Colonic mucosa (tissue), 4 donors: ENCODE results near the gene SKIDA1. TPM values are rescaled to one million over a fixed set of nuclear protein-coding genes. Genes with fewer than 3 reads are reported as not detected.
A peak's percentile ranks its signal among the peaks of the same experiment; 100 is the strongest.

ENCODE experiments used
- DNase-seq: peaks from one replicate; pipeline ENCODE4 v3.0.0-alpha.2; 2020
- H3K27ac ChIP-seq: fragments of 200-600 bp; one replicate; pipeline ENCODE4 v1.8.0; 2021
- H3K27me3 ChIP-seq: fragments of 200-600 bp; one replicate; pipeline ENCODE4 v1.8.0; 2021
- H3K36me3 ChIP-seq: fragments of 200-600 bp; one replicate; pipeline ENCODE4 v1.8.0; 2021
- H3K4me1 ChIP-seq: fragments of 200-600 bp; one replicate; pipeline ENCODE4 v1.8.0; 2021; ENCODE audit warnings: mild to moderate bottlenecking
- H3K4me3 ChIP-seq: fragments of 200-600 bp; one replicate; pipeline ENCODE4 v1.8.0; 2021
- H3K9ac ChIP-seq, 2 donors: one replicate each; pipeline ENCODE4 v1.7.0; 2013; ENCODE audit warnings: control low read depth in 2 of 2, low read depth in 2 of 2, low read length in 2 of 2
- H3K9me3 ChIP-seq: fragments of 200-600 bp; one replicate; pipeline ENCODE4 v1.8.0; 2021
- intact Hi-C: fragments of 100-400 bp; cut with DNase I; formaldehyde crosslinking; loops from one replicate; pipeline ENCODE4 v1.14.1; 2022
- total RNA-seq, 2 donors: library from RNA; stranded (reverse); fragmentation: NEBNext Ultra II Directional in 1 of 2; extraction: Animal tissue kit (Norgen Biotek cat#: 25700) in 1 of 2; gene quantifications; one replicate each; pipeline ENCODE4 v1.2.1, GENCODE V29; 2021
- TF ChIP-seq, protein P1 (sequence below): fragments of 200-600 bp; IDR thresholded peaks from one replicate; pipeline ENCODE4 v1.8.0; 2022; ENCODE audit warnings: antibody characterized with exemption, mild to moderate bottlenecking
- donor health status: healthy.
- donor health status: DM: no; HTN: no; CAD: no.
- donor health status: DM: no; HTN: no; CAD: no.

Gene SKIDA1
- total RNA-seq, 2 donors from 2014 or later, result 0.10 to 0.45 TPM

DNA sequence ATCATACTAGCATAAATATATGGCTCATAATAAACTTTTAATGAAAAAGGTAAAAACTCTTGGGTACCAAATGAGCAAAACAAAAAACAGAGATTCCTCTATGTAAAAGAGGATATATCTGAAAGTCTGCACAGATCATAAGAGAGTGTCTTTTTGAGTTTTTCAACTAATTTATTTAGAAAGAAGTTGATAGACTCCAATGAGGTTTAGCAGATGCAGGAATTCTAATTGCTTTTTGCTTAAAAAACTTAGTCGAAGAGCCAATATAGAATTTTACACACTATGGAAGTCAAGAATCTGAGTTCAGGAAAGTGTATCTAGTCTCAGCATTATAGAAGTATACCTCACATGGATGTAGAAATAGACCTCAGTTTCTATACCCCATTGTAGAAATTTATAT, 5.2 kb upstream of the SKIDA1 start:
- Histone ChIP-seq H3K27me3 (peaks cover 5% of the 10 kb centered on the region), H3K36me3 (no peaks in the 10 kb centered on the region), H3K9ac (no peak overlapping the region), H3K9me3 (no peaks in the 10 kb centered on the region), H3K4me3 (no peak overlapping the region), H3K27ac (no peak overlapping the region), H3K4me1 (no peaks in the 10 kb centered on the region)
- TF ChIP-seq, protein P1, sequence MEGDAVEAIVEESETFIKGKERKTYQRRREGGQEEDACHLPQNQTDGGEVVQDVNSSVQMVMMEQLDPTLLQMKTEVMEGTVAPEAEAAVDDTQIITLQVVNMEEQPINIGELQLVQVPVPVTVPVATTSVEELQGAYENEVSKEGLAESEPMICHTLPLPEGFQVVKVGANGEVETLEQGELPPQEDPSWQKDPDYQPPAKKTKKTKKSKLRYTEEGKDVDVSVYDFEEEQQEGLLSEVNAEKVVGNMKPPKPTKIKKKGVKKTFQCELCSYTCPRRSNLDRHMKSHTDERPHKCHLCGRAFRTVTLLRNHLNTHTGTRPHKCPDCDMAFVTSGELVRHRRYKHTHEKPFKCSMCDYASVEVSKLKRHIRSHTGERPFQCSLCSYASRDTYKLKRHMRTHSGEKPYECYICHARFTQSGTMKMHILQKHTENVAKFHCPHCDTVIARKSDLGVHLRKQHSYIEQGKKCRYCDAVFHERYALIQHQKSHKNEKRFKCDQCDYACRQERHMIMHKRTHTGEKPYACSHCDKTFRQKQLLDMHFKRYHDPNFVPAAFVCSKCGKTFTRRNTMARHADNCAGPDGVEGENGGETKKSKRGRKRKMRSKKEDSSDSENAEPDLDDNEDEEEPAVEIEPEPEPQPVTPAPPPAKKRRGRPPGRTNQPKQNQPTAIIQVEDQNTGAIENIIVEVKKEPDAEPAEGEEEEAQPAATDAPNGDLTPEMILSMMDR, result no peak
- DNase-seq, result no peak
- intact Hi-C loops, result loop anchor here (10.0 kb wide), 2 partner anchors 84 to 194 kb away; no protein-coding TSS in a partner anchor

DNA sequence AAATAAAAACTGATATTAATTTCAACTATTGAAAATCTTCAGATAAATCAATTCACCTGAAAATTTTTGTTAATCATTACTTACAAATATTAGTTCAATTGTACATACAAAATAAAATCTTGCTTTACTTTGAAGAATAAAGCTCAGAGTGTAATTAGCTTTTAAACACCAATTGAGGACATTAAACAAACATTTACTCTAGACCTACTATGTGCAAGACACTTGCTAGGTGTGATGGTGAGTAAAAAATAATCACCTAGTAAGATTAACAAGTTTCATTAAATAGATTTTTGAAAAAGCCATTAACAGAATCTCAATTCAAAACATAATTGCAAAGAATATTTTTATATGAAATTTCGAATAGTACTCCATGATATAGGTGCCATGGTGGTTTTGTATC, 4.7 kb upstream of the SKIDA1 start:
- Histone ChIP-seq H3K9ac (no peak overlapping the region), H3K4me1 (no peaks in the 10 kb centered on the region), H3K4me3 (no peak overlapping the region), H3K27me3 (peaks cover 5% of the 10 kb centered on the region), H3K9me3 (no peaks in the 10 kb centered on the region), H3K36me3 (no peaks in the 10 kb centered on the region), H3K27ac (no peak overlapping the region)
- intact Hi-C loops, result loop anchor here (10.0 kb wide), 2 partner anchors 85 to 195 kb away; no protein-coding TSS in a partner anchor
- TF ChIP-seq, protein P1, result no peak
- no peak for DNase-seq

DNA sequence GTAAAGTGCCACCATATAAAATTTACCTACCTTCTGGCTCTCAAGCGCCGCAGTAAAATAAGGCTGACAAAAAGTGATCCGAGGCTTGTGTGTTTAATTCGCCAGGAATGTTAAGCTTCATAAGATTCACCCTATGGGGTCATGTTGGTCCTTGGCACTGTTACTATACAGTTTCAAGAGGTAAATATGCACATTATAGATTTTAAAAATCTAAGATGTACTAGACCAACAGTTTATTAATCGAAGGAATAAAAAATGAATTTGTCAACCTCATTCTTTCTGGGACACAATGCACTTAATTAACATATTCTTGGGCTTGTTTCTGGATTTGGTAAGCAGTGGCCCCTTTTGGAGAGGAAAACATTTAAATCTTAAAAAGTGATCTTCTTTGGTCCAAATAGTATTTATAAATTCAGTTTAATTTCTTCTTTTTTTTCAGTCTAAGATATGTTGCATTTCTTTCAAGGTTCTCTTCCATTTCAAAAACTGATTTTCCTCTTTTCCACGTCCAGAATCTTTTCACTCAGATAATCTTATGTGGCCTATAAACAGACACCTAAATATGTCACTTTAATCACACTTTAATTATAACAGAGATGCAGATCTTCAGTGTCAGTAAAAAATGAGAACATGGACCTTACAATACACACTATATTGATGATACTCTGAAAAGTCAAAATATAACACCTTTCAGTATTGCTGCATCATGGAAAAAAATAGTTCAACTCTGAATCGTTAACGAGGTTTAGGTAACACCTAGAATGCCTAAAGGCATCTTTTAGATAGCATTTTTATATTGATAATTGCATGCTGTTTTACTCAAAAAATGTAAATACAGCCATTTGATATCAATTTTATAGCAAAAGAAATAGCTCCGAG, 3.8 kb upstream of the SKIDA1 start:
- Histone ChIP-seq H3K36me3 (no peaks in the 10 kb centered on the region), H3K4me3 (no peak overlapping the region), H3K4me1 (no peaks in the 10 kb centered on the region), H3K27me3 (peaks cover 5% of the 10 kb centered on the region), H3K9me3 (no peaks in the 10 kb centered on the region), H3K27ac (no peak overlapping the region), H3K9ac (no peak overlapping the region)
- DNase-seq, result no peak
- TF ChIP-seq, protein P1, result no peak
- intact Hi-C loops, result loop anchor here (10.0 kb wide), 1 partner anchor 796 kb away; the partner anchor contains the start of gene BMI1

DNA sequence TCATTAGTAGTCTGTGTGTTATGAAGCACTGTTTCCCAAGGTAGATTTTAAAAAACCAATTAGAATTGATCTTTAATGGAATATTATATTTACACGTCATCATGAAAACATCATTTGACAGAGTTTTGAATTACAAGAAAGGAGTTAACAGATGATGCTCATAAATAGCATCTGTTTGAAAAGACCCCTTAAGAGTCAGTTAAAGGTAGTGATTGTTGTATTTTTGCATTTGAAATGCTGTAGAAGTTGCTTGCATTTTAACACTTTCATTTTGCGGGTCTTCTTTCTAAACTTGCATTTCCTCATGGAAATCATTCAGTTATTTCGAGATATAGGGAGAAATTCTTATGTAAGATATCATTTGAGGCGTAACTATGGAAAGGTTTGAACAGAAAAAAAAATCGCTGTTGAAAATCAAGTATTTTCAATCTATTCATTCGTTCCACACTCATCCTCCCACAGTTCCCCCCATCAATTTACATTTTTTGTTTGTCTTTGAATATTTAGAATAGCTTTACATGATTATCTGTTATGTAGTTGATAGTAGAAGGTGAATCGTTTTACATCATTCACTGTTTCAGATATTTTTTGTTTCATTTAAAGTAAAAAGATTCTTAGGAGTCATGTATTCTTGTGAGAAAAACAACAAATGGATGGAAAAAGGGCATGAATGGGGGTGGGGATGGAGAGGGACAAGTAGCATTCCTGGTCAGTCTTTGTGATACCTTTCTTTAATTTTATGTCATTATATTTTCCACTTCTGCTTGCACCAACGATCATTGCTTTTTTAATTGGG, 3.0 kb upstream of the SKIDA1 start:
- DNase-seq, result no peak
- H3K4me3 ChIP-seq, result no peak overlapping the region
- no peaks in the 10 kb centered on the region for H3K9me3 ChIP-seq
- no peaks in the 10 kb centered on the region for H3K4me1 ChIP-seq
- TF ChIP-seq, protein P1, result no peak
- H3K36me3 ChIP-seq, result no peaks in the 10 kb centered on the region
- H3K27me3 ChIP-seq, result peaks cover 5% of the 10 kb centered on the region
- peak overlapping the region in 1 of 2 donors; percentile 46 for H3K9ac ChIP-seq
- intact Hi-C loops, result loop anchor here (10.0 kb wide), 1 partner anchor 796 kb away; the partner anchor contains the start of gene BMI1
- H3K27ac ChIP-seq, result peak overlapping the region; percentile 88

DNA sequence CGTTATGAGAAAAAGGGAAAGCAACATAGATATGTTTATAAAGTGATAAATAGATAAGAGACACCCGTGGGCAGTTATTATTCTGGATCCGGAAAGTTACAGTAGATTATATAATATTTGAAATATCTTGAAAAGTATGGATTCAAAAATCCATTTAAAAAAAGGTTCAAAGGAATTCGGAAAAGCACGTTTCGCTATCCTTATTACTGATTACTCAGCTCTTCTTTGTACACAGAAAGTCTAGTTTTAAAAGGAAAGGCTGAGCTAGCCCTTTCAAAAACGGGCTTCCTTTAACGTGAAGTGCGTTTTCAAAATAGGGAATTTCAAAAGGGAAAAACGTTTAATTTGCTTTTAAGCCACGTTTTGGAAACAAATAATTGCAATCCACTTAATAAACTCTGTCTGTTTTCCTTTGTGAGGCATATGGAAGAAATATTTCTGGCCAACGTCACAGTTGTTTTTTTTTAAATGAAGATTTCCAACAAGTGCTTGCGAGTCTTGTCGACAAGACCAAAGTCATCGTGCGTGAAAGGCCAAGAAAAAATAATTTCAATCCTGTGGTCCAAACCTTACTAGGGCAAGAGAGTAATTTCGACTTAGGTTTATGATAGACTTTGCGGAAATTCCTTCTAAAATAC, 2.2 kb upstream of the SKIDA1 start:
- Histone ChIP-seq H3K4me1 (no peaks in the 10 kb centered on the region), H3K4me3 (peak overlapping the region; percentile 62), H3K9ac (peak overlapping the region; percentile 46 to 79), H3K9me3 (no peaks in the 10 kb centered on the region), H3K27me3 (peaks cover 5% of the 10 kb centered on the region), H3K27ac (peak overlapping the region; percentile 88), H3K36me3 (no peaks in the 10 kb centered on the region)
- intact Hi-C loops, result loop anchor here (10.0 kb wide), 1 partner anchor 797 kb away; the partner anchor contains the start of gene BMI1
- TF ChIP-seq, protein P1, result no peak
- DNase-seq, result no peak
